ENCODE data around the gene UPK3BL1.
A peak's percentile ranks its signal among the peaks of the same experiment; 100 is the strongest.
"Not testable (repeated sequence)": the region's sequence is repeated elsewhere in the genome, so short reads cannot be mapped to it uniquely, and the experiment has no call there.

UPK3BL1 gene

GRCh38 chr7:102613575-102614345, 28.8 kb downstream of the UPK3BL1 start:
- H3K27me3 ChIP-seq (replicated peaks); in situ Hi-C loops (cut with HindIII; ENCODE audit: low pct_ligation_motif_present, low sequenced_read_pairs): not testable (repeated sequence)

GRCh38 chr7:102611675-102612325, 30.8 kb downstream of the UPK3BL1 start:
- in situ Hi-C loops (cut with HindIII; ENCODE audit: low pct_ligation_motif_present, low sequenced_read_pairs); H3K27ac ChIP-seq: not testable (repeated sequence)
- peak; percentile 1 for DNase-seq

More at GRCh38 chr7:102613575-102614345, 28.8 kb downstream of the UPK3BL1 start:
- DNase-seq = peak; percentile 0
- H3K36me3 ChIP-seq (replicated peaks); H3K4me3 ChIP-seq (ENCODE audit: low read depth, low read length); H3K27ac ChIP-seq: not testable (repeated sequence)

GRCh38 chr7:102611013-102611674, 31.4 kb downstream of the UPK3BL1 start:
- DNase-seq; in situ Hi-C loops (cut with HindIII; ENCODE audit: low pct_ligation_motif_present, low sequenced_read_pairs); H3K27ac ChIP-seq; H3K4me3 ChIP-seq (ENCODE audit: low read depth, low read length); H3K36me3 ChIP-seq (replicated peaks); H3K27me3 ChIP-seq (replicated peaks): not testable (repeated sequence)

More at GRCh38 chr7:102611675-102612325, 30.8 kb downstream of the UPK3BL1 start:
- H3K27me3 ChIP-seq (replicated peaks); H3K36me3 ChIP-seq (replicated peaks); H3K4me3 ChIP-seq (ENCODE audit: low read depth, low read length): not testable (repeated sequence)

- H3K4me3 ChIP-seq (ENCODE audit: low read depth, low read length); DNase-seq; H3K27ac ChIP-seq; H3K36me3 ChIP-seq (replicated peaks); H3K27me3 ChIP-seq (replicated peaks); in situ Hi-C loops (cut with HindIII; ENCODE audit: low pct_ligation_motif_present, low sequenced_read_pairs): not testable (repeated sequence)
Observed at GRCh38 chr7:102610441-102610840, 32.1 kb downstream of the UPK3BL1 start.

- DNase-seq = peak; percentile 0
- in situ Hi-C loops (cut with HindIII; ENCODE audit: low pct_ligation_motif_present, low sequenced_read_pairs); H3K27ac ChIP-seq; H3K36me3 ChIP-seq (replicated peaks); H3K27me3 ChIP-seq (replicated peaks); H3K4me3 ChIP-seq (ENCODE audit: low read depth, low read length): not testable (repeated sequence)
Observed at GRCh38 chr7:102609734-102610133, 32.9 kb downstream of the UPK3BL1 start.

GRCh38 chr7:102606848-102607247, 35.7 kb downstream of the UPK3BL1 start:
- H3K27ac ChIP-seq; in situ Hi-C loops (cut with HindIII; ENCODE audit: low pct_ligation_motif_present, low sequenced_read_pairs); DNase-seq: not testable (repeated sequence)

GRCh38 chr7:102604431-102605145, 38.0 kb downstream of the UPK3BL1 start:
- DNase-seq; H3K27ac ChIP-seq; H3K4me3 ChIP-seq (ENCODE audit: low read depth, low read length); H3K27me3 ChIP-seq (replicated peaks); H3K36me3 ChIP-seq (replicated peaks); in situ Hi-C loops (cut with HindIII; ENCODE audit: low pct_ligation_motif_present, low sequenced_read_pairs): not testable (repeated sequence)

More at GRCh38 chr7:102606848-102607247, 35.7 kb downstream of the UPK3BL1 start:
- H3K27me3 ChIP-seq (replicated peaks); H3K4me3 ChIP-seq (ENCODE audit: low read depth, low read length); H3K36me3 ChIP-seq (replicated peaks): not testable (repeated sequence)

GRCh38 chr7:102602317-102602716, 40.3 kb downstream of the UPK3BL1 start:
- H3K27me3 ChIP-seq (replicated peaks); DNase-seq; in situ Hi-C loops (cut with HindIII; ENCODE audit: low pct_ligation_motif_present, low sequenced_read_pairs); H3K36me3 ChIP-seq (replicated peaks); H3K4me3 ChIP-seq (ENCODE audit: low read depth, low read length); H3K27ac ChIP-seq: not testable (repeated sequence)

GRCh38 chr7:102599699-102600098, 42.9 kb downstream of the UPK3BL1 start:
- DNase-seq; in situ Hi-C loops (cut with HindIII; ENCODE audit: low pct_ligation_motif_present, low sequenced_read_pairs); H3K27me3 ChIP-seq (replicated peaks); H3K27ac ChIP-seq; H3K36me3 ChIP-seq (replicated peaks); H3K4me3 ChIP-seq (ENCODE audit: low read depth, low read length): not testable (repeated sequence)

- H3K27me3 ChIP-seq (replicated peaks); H3K27ac ChIP-seq; H3K4me3 ChIP-seq (ENCODE audit: low read depth, low read length); in situ Hi-C loops (cut with HindIII; ENCODE audit: low pct_ligation_motif_present, low sequenced_read_pairs); DNase-seq; H3K36me3 ChIP-seq (replicated peaks): not testable (repeated sequence)
Observed at GRCh38 chr7:102596036-102596435, 46.6 kb downstream of the UPK3BL1 start.

- H3K4me3 ChIP-seq (ENCODE audit: low read depth, low read length); H3K36me3 ChIP-seq (replicated peaks); H3K27ac ChIP-seq; H3K27me3 ChIP-seq (replicated peaks); DNase-seq; in situ Hi-C loops (cut with HindIII; ENCODE audit: low pct_ligation_motif_present, low sequenced_read_pairs): not testable (repeated sequence)
Observed at GRCh38 chr7:102593637-102594334, 48.8 kb downstream of the UPK3BL1 start.

- H3K4me3 ChIP-seq (ENCODE audit: low read depth, low read length); DNase-seq; H3K36me3 ChIP-seq (replicated peaks); H3K27me3 ChIP-seq (replicated peaks); in situ Hi-C loops (cut with HindIII; ENCODE audit: low pct_ligation_motif_present, low sequenced_read_pairs); H3K27ac ChIP-seq: not testable (repeated sequence)
Observed at GRCh38 chr7:102592477-102593019, 50.0 kb downstream of the UPK3BL1 start.

- in situ Hi-C loops (cut with HindIII; ENCODE audit: low pct_ligation_motif_present, low sequenced_read_pairs); H3K36me3 ChIP-seq (replicated peaks); H3K27ac ChIP-seq; DNase-seq; H3K27me3 ChIP-seq (replicated peaks); H3K4me3 ChIP-seq (ENCODE audit: low read depth, low read length): not testable (repeated sequence)
Observed at GRCh38 chr7:102589857-102590256, 52.7 kb downstream of the UPK3BL1 start.
